SK-N-SH (cell line): Measurements from ENCODE around the gene SYNE3. TPM values are rescaled to one million over a fixed set of nuclear protein-coding genes. Genes with fewer than 3 reads are reported as not detected.

Experiments
- CTCF ChIA-PET: fragments of 300-600, 350-600 bp; formaldehyde crosslinking; extraction: SDS; loops from one replicate; lab custom pipeline; 2021; lab: Yijun Ruan, JAX
- POLR2A ChIA-PET: fragments of 350-600 bp; sonication (Branson Sonifier 250); formaldehyde crosslinking; extraction: SDS; loops from one replicate; lab custom pipeline; 2020; ENCODE audit warnings: antibody characterized with exemption, inconsistent platforms; lab: Yijun Ruan, JAX
- DNase-seq: peaks from one replicate; pipeline ENCODE4 v3.0.0; 2012
- H2AFZ ChIP-seq: fragments of 200-600 bp; sonication (generic); 2 replicates; pipeline ENCODE4 v1.8.1; 2016; ENCODE audit warnings: antibody characterized with exemption, mild to moderate bottlenecking, low read depth
- H3F3A ChIP-seq: fragments of 200-600 bp; sonication (generic); replicated peaks from 2 replicates; pipeline ENCODE3; 2016; ENCODE audit warnings: antibody characterized with exemption, mild to moderate bottlenecking; ENCODE audit not compliant: insufficient read depth
- H3K27ac ChIP-seq, 2 experiments: fragments of 200-500 bp in 1 of 2; fragments of 200-600 bp in 1 of 2; sonication (Bioruptor generic) in 1 of 2; sonication (generic), shearing (Covaris generic) in 1 of 2; 2 replicates each; pipeline versions ENCODE4 v1.5.1 to v1.6.1; 2014 to 2016; ENCODE audit warnings: low read depth in 2 of 2, inconsistent platforms in 1 of 2, low read length in 1 of 2, mild to moderate bottlenecking in 1 of 2, mixed read lengths in 1 of 2
- H3K27me3 ChIP-seq: fragments of 200-600 bp; sonication (generic), shearing (Covaris generic); 2 replicates; pipeline ENCODE4 v1.6.1; 2016; ENCODE audit warnings: mixed run types; ENCODE audit not compliant: insufficient read depth
- H3K36me3 ChIP-seq, 2 experiments: fragments of 200-500 bp in 1 of 2; fragments of 200-600 bp in 1 of 2; sonication (Bioruptor generic) in 1 of 2; sonication (generic) in 1 of 2; replicated peaks in 1 of 2; 2 replicates each; pipeline versions ENCODE3 to v1.5.1; 2014 to 2016; ENCODE audit warnings: low read length in 1 of 2, mild to moderate bottlenecking in 1 of 2; ENCODE audit not compliant: insufficient read depth in 2 of 2, control insufficient read depth in 1 of 2
- H3K4me1 ChIP-seq, 2 experiments: fragments of 200-500 bp in 1 of 2; fragments of 200-600 bp in 1 of 2; sonication (Bioruptor generic) in 1 of 2; sonication (generic), shearing (Covaris generic) in 1 of 2; 2 replicates each; pipeline versions ENCODE4 v1.5.1 to v1.6.1; 2014 to 2016; ENCODE audit warnings: low read depth in 1 of 2, low read length in 1 of 2, mixed run types in 1 of 2; ENCODE audit not compliant: insufficient read depth in 2 of 2, control insufficient read depth in 1 of 2
- H3K4me2 ChIP-seq: fragments of 200-600 bp; sonication (generic), shearing (Covaris generic); 2 replicates; pipeline ENCODE4 v1.6.1; 2017; ENCODE audit warnings: mixed run types
- H3K4me3 ChIP-seq, 2 experiments: fragments of 200-500 bp in 1 of 2; fragments of 200-600 bp in 1 of 2; sonication (Bioruptor generic) in 1 of 2; sonication (generic), shearing (Covaris generic) in 1 of 2; 2 replicates each; pipeline versions ENCODE4 v1.5.1 to v1.8.1; 2014 to 2016; ENCODE audit warnings: low read depth in 2 of 2, inconsistent platforms in 1 of 2, low read length in 1 of 2, mild to moderate bottlenecking in 1 of 2, mixed read lengths in 1 of 2, moderate library complexity in 1 of 2
- H3K79me2 ChIP-seq: fragments of 200-600 bp; sonication (generic); 2 replicates; pipeline ENCODE4 v1.8.1; 2017; ENCODE audit warnings: mild to moderate bottlenecking; ENCODE audit not compliant: insufficient read depth
- H3K9ac ChIP-seq: fragments of 200-600 bp; sonication (generic); 2 replicates; pipeline ENCODE4 v1.6.1; 2017; ENCODE audit warnings: mixed run types
- H3K9me2 ChIP-seq: fragments of 200-600 bp; sonication (generic); 2 replicates; pipeline ENCODE4 v1.6.1; 2017; ENCODE audit warnings: mixed run types
- H3K9me3 ChIP-seq: fragments of 200-600 bp; sonication (generic); 2 replicates; pipeline ENCODE4 v1.6.1; 2017; ENCODE audit warnings: mixed run types, mild to moderate bottlenecking, moderate library complexity
- H4K20me1 ChIP-seq: fragments of 200-600 bp; sonication (generic); 2 replicates; pipeline ENCODE4 v1.6.1; 2017; ENCODE audit warnings: mild to moderate bottlenecking, mixed run types; ENCODE audit not compliant: insufficient read depth
- CHD2 ChIP-seq: fragments of 150-350 bp; IDR thresholded peaks from 2 replicates; pipeline ENCODE4 v1.6.1; 2018; ENCODE audit warnings: low read length; ENCODE audit not compliant: partially characterized antibody
- EP300 ChIP-seq, 2 experiments: IDR thresholded peaks; 2 replicates each; pipeline versions ENCODE4 v1.4.0 to v1.6.1; 2012; ENCODE audit warnings: borderline replicate concordance in 1 of 2, low read depth in 1 of 2, low read length in 1 of 2
- FOSL2 ChIP-seq: IDR thresholded peaks from 2 replicates; pipeline ENCODE4 v1.4.0; 2012; ENCODE audit warnings: low read depth, mild to moderate bottlenecking, moderate library complexity, borderline replicate concordance
- FOXM1 ChIP-seq: IDR thresholded peaks from 2 replicates; pipeline ENCODE4 v1.4.0; 2012; ENCODE audit warnings: low read depth, mild to moderate bottlenecking
- GABPA ChIP-seq: IDR thresholded peaks from 2 replicates; pipeline ENCODE4 v1.4.0; 2012; ENCODE audit warnings: low read depth, mild to moderate bottlenecking
- NFIC ChIP-seq: IDR thresholded peaks from 2 replicates; pipeline ENCODE4 v1.4.0; 2012; ENCODE audit warnings: borderline replicate concordance
- RAD21 ChIP-seq: IDR thresholded peaks from 2 replicates; pipeline ENCODE4 v1.6.1; 2012; ENCODE audit warnings: mild to moderate bottlenecking, low read length
- RFX5 ChIP-seq: IDR thresholded peaks from 2 replicates; pipeline ENCODE4 v1.6.1; 2012; ENCODE audit warnings: mild to moderate bottlenecking, improper control_type of control experiment, low read length
- TAF1 ChIP-seq: IDR thresholded peaks from 2 replicates; pipeline ENCODE4 v1.6.1; 2012; ENCODE audit warnings: low read depth, mild to moderate bottlenecking, low read length, moderate library complexity, borderline replicate concordance
- TEAD4 ChIP-seq: IDR thresholded peaks from 2 replicates; pipeline ENCODE4 v1.4.0; 2012; ENCODE audit warnings: mild to moderate bottlenecking, borderline replicate concordance; ENCODE audit not compliant: insufficient read depth
- YY1 ChIP-seq: IDR thresholded peaks from 2 replicates; pipeline ENCODE4 v1.4.0; 2012; ENCODE audit warnings: low read depth, mild to moderate bottlenecking
- WGBS: methylation state at CpG from one replicate; pipeline ENCODE4 v1.1.6; 2017; ENCODE audit warnings: low lambda C conversion rate; 5-methylcytosine and 5-hydroxymethylcytosine counted together
- polyA plus RNA-seq, 3 experiments: library from polyadenylated mRNA; depleted of rRNA; stranded (reverse); fragments of >200 nt; gene quantifications; 2 replicates each; pipeline ENCODE4 v1.2.3, GENCODE V29; 2012
- TF ChIP-seq, protein P1 (sequence below): fragments of 150-350 bp; IDR thresholded peaks from 2 replicates; pipeline ENCODE4 v1.6.1; 2017; ENCODE audit warnings: antibody characterized with exemption, low read length, low read depth, borderline replicate concordance
- TF ChIP-seq, protein P2 (sequence below): IDR thresholded peaks from 2 replicates; pipeline ENCODE4 v1.4.0; 2012; ENCODE audit warnings: low read depth
- TF ChIP-seq, protein P3 (sequence below): IDR thresholded peaks from 2 replicates; pipeline ENCODE4 v1.6.1; 2012; ENCODE audit warnings: mild to moderate bottlenecking, low read depth, low read length, moderate library complexity
- TF ChIP-seq, protein P4 (sequence below): fragments of 200-600 bp; sonication (generic); IDR thresholded peaks from 2 replicates; pipeline ENCODE4 v1.6.1; 2017; ENCODE audit warnings: antibody characterized with exemption, mild to moderate bottlenecking, moderate library complexity
- TF ChIP-seq, protein P5 (sequence below): fragments of 150-350 bp; IDR thresholded peaks from 2 replicates; pipeline ENCODE4 v1.6.1; 2016; ENCODE audit warnings: mild to moderate bottlenecking, low read depth, low read length
- TF ChIP-seq, protein P6 (sequence below): IDR thresholded peaks from 2 replicates; pipeline ENCODE4 v1.4.0; 2012; ENCODE audit warnings: low read depth, borderline replicate concordance
- TF ChIP-seq, protein P7 (sequence below): IDR thresholded peaks from 2 replicates; pipeline ENCODE4; 2012
- TF ChIP-seq, protein P8 (sequence below): IDR thresholded peaks from 2 replicates; pipeline ENCODE4 v1.4.0; 2012; ENCODE audit warnings: low read depth, borderline replicate concordance

Gene SYNE3
- polyA plus RNA-seq, 1 of the 3 experiments (the other 2 are of a cell fraction): 2.0 TPM

DNA sequence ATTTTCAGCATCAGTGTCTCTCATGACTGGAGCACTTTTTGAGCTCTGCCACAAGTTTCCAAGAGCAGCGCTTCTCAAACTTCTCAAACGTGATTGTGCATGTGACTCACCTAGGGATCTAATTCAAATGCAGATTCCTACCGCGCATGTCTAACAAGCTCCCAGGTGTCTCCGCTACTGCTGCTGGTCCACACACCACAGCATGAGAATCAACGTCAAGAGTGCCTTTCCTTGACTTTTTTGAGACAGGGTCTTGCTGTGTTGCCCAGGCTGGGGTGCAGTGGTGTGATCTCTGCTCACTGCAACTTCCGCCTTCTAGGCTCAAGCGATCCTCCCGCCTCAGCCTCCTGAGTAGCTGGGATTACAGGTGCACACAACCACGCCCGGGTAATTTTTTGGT lies 40.8 kb upstream of the SYNE3 start:
- Histone ChIP-seq H3K9ac (no peak overlapping the region), H3K9me3 (no peaks in the 10 kb centered on the region), H3K36me3 (no peaks in the 10 kb centered on the region), H3K27me3 (no peaks in the 10 kb centered on the region), H3F3A (no peaks in the 10 kb centered on the region), H3K27ac (no peak overlapping the region), H3K9me2 (no peaks in the 10 kb centered on the region), H4K20me1 (no peaks in the 10 kb centered on the region), H3K4me2 (no peak overlapping the region), H3K4me3 (no peak overlapping the region), H3K79me2 (no peaks in the 10 kb centered on the region), H2AFZ (no peak overlapping the region), H3K4me1 (no peaks in the 10 kb centered on the region; a peak in 1 of 4 replicates)
- no peak for DNase-seq
- ChIA-PET POLR2A (no interaction called here), CTCF (interaction anchor here (0.9 to 14.3 kb wide), 7 partner anchors 8 to 542 kb away, joined by 3 to 295 read pairs (median 4); no protein-coding TSS in a partner anchor)
- no peak for TF ChIP-seq GABPA
- TF ChIP-seq, protein P1, sequence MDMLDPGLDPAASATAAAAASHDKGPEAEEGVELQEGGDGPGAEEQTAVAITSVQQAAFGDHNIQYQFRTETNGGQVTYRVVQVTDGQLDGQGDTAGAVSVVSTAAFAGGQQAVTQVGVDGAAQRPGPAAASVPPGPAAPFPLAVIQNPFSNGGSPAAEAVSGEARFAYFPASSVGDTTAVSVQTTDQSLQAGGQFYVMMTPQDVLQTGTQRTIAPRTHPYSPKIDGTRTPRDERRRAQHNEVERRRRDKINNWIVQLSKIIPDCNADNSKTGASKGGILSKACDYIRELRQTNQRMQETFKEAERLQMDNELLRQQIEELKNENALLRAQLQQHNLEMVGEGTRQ: no peak
- TF ChIP-seq TEAD4: no peak
- TF ChIP-seq, protein P2, sequence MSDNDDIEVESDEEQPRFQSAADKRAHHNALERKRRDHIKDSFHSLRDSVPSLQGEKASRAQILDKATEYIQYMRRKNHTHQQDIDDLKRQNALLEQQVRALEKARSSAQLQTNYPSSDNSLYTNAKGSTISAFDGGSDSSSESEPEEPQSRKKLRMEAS: no peak
- no peak for TF ChIP-seq RFX5
- no peak for TF ChIP-seq EP300 (IDR thresholded peaks at IDR 0.05; ENCODE audit: borderline replicate concordance in 1 of 2, low read depth in 1 of 2, low read length in 1 of 2)
- TF ChIP-seq, protein P3, sequence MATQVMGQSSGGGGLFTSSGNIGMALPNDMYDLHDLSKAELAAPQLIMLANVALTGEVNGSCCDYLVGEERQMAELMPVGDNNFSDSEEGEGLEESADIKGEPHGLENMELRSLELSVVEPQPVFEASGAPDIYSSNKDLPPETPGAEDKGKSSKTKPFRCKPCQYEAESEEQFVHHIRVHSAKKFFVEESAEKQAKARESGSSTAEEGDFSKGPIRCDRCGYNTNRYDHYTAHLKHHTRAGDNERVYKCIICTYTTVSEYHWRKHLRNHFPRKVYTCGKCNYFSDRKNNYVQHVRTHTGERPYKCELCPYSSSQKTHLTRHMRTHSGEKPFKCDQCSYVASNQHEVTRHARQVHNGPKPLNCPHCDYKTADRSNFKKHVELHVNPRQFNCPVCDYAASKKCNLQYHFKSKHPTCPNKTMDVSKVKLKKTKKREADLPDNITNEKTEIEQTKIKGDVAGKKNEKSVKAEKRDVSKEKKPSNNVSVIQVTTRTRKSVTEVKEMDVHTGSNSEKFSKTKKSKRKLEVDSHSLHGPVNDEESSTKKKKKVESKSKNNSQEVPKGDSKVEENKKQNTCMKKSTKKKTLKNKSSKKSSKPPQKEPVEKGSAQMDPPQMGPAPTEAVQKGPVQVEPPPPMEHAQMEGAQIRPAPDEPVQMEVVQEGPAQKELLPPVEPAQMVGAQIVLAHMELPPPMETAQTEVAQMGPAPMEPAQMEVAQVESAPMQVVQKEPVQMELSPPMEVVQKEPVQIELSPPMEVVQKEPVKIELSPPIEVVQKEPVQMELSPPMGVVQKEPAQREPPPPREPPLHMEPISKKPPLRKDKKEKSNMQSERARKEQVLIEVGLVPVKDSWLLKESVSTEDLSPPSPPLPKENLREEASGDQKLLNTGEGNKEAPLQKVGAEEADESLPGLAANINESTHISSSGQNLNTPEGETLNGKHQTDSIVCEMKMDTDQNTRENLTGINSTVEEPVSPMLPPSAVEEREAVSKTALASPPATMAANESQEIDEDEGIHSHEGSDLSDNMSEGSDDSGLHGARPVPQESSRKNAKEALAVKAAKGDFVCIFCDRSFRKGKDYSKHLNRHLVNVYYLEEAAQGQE: no peak
- TF ChIP-seq, protein P4, sequence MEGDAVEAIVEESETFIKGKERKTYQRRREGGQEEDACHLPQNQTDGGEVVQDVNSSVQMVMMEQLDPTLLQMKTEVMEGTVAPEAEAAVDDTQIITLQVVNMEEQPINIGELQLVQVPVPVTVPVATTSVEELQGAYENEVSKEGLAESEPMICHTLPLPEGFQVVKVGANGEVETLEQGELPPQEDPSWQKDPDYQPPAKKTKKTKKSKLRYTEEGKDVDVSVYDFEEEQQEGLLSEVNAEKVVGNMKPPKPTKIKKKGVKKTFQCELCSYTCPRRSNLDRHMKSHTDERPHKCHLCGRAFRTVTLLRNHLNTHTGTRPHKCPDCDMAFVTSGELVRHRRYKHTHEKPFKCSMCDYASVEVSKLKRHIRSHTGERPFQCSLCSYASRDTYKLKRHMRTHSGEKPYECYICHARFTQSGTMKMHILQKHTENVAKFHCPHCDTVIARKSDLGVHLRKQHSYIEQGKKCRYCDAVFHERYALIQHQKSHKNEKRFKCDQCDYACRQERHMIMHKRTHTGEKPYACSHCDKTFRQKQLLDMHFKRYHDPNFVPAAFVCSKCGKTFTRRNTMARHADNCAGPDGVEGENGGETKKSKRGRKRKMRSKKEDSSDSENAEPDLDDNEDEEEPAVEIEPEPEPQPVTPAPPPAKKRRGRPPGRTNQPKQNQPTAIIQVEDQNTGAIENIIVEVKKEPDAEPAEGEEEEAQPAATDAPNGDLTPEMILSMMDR: no peak
- no peak for TF ChIP-seq TAF1
- no peak for TF ChIP-seq YY1
- no peak for TF ChIP-seq FOXM1
- no peak for TF ChIP-seq CHD2
- TF ChIP-seq, protein P5, sequence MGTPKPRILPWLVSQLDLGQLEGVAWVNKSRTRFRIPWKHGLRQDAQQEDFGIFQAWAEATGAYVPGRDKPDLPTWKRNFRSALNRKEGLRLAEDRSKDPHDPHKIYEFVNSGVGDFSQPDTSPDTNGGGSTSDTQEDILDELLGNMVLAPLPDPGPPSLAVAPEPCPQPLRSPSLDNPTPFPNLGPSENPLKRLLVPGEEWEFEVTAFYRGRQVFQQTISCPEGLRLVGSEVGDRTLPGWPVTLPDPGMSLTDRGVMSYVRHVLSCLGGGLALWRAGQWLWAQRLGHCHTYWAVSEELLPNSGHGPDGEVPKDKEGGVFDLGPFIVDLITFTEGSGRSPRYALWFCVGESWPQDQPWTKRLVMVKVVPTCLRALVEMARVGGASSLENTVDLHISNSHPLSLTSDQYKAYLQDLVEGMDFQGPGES: no peak
- TF ChIP-seq RAD21: no peak
- TF ChIP-seq, protein P6, sequence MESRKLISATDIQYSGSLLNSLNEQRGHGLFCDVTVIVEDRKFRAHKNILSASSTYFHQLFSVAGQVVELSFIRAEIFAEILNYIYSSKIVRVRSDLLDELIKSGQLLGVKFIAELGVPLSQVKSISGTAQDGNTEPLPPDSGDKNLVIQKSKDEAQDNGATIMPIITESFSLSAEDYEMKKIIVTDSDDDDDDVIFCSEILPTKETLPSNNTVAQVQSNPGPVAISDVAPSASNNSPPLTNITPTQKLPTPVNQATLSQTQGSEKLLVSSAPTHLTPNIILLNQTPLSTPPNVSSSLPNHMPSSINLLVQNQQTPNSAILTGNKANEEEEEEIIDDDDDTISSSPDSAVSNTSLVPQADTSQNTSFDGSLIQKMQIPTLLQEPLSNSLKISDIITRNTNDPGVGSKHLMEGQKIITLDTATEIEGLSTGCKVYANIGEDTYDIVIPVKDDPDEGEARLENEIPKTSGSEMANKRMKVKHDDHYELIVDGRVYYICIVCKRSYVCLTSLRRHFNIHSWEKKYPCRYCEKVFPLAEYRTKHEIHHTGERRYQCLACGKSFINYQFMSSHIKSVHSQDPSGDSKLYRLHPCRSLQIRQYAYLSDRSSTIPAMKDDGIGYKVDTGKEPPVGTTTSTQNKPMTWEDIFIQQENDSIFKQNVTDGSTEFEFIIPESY: no peak
- TF ChIP-seq, protein P7, sequence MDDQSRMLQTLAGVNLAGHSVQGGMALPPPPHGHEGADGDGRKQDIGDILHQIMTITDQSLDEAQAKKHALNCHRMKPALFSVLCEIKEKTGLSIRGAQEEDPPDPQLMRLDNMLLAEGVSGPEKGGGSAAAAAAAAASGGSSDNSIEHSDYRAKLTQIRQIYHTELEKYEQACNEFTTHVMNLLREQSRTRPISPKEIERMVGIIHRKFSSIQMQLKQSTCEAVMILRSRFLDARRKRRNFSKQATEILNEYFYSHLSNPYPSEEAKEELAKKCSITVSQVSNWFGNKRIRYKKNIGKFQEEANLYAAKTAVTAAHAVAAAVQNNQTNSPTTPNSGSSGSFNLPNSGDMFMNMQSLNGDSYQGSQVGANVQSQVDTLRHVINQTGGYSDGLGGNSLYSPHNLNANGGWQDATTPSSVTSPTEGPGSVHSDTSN: no peak
- TF ChIP-seq FOSL2: no peak
- no peak for TF ChIP-seq NFIC
- TF ChIP-seq, protein P8, sequence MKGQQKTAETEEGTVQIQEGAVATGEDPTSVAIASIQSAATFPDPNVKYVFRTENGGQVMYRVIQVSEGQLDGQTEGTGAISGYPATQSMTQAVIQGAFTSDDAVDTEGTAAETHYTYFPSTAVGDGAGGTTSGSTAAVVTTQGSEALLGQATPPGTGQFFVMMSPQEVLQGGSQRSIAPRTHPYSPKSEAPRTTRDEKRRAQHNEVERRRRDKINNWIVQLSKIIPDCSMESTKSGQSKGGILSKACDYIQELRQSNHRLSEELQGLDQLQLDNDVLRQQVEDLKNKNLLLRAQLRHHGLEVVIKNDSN: no peak
- 89% methylated on average over 11 of the region's 11 CpGs for WGBS
